HepG2 (cell line): Measurements from ENCODE around the gene NMRAL1. TPM values are rescaled to one million over a fixed set of nuclear protein-coding genes. Genes with fewer than 3 reads are reported as not detected.
A peak's percentile ranks its signal among the peaks of the same experiment; 100 is the strongest.

Source experiments
- ATM ChIP-seq: fragments of 450-650 bp; IDR thresholded peaks from 2 replicates; pipeline ENCODE4 v1.7.1; 2017; ENCODE audit warnings: mild to moderate bottlenecking, borderline replicate concordance
- BRF2 ChIP-seq: sonication (generic); formaldehyde crosslinking; IDR thresholded peaks from 2 replicates; pipeline ENCODE4 v1.8.1; 2022; ENCODE audit warnings: mild to moderate bottlenecking, missing genetic modification reagents
- E2F1 ChIP-seq: sonication (generic); formaldehyde crosslinking; IDR thresholded peaks from 2 replicates; pipeline ENCODE4 v1.5.0; 2020; ENCODE audit warnings: missing genetic modification reagents
- HNRNPL ChIP-seq: fragments of 200-400 bp; formaldehyde crosslinking; IDR thresholded peaks from 2 replicates; pipeline ENCODE4 v1.6.1; 2017; ENCODE audit warnings: mild to moderate bottlenecking, low read depth, low read length
- KLF6 ChIP-seq: IDR thresholded peaks from 2 replicates; pipeline ENCODE4 v1.8.0; 2016; ENCODE audit warnings: missing biosample characterization, missing genetic modification reagents
- MED8 ChIP-seq: sonication (generic); formaldehyde crosslinking; IDR thresholded peaks from 2 replicates; pipeline ENCODE4 v1.8.1; 2023; ENCODE audit warnings: mild to moderate bottlenecking, missing genetic modification reagents; ENCODE audit not compliant: insufficient replicate concordance
- ZNF431 ChIP-seq: sonication (generic); formaldehyde crosslinking; IDR thresholded peaks from 2 replicates; pipeline ENCODE4 v1.9.0; 2022; ENCODE audit warnings: missing genetic modification reagents, low read depth, mild to moderate bottlenecking, borderline replicate concordance
- ZNF552 ChIP-seq: sonication (generic); formaldehyde crosslinking; IDR thresholded peaks from 2 replicates; pipeline ENCODE4 v1.9.0; 2022; ENCODE audit warnings: missing genetic modification reagents, mild to moderate bottlenecking, borderline replicate concordance
- ZNF800 ChIP-seq: sonication (generic); formaldehyde crosslinking; IDR thresholded peaks from 2 replicates; pipeline ENCODE4 v1.4.0; 2020; ENCODE audit warnings: missing genetic modification reagents
- ZUFSP ChIP-seq: sonication (generic); formaldehyde crosslinking; IDR thresholded peaks from 2 replicates; pipeline ENCODE4 v1.9.0; 2021; ENCODE audit warnings: missing genetic modification reagents, mild to moderate bottlenecking, borderline replicate concordance
- polyA plus RNA-seq, 8 experiments: library from polyadenylated mRNA; depleted of rRNA in 3 of 8; stranded (reverse) in 7 of 8; unstranded in 1 of 8; fragments of >200 nt; fragmentation: Illumina TruSeq in 4 of 8; extraction: Trizol in 4 of 8; gene quantifications; 2 replicates each; pipeline versions ENCODE4 v1.2.1 to v1.2.3, GENCODE V29; 2011 to 2016; ENCODE audit warnings: low read depth in 4 of 8, missing spikeins in 1 of 8, mixed read lengths in 1 of 8; ENCODE audit not compliant: insufficient read depth in 1 of 8
- total RNA-seq, 5 experiments: library from RNA; depleted of rRNA; stranded (reverse); fragments of >200 nt; fragmentation: Illumina TruSeq; extraction: Trizol; gene quantifications; 2 replicates each; pipeline ENCODE4 v1.2.3, GENCODE V29; 2016; ENCODE audit warnings: low read depth in 1 of 5
- TF ChIP-seq, protein P1 (sequence below): sonication (generic); formaldehyde crosslinking; IDR thresholded peaks from 2 replicates; pipeline ENCODE4 v1.4.0; 2020; ENCODE audit warnings: missing genetic modification reagents, mild to moderate bottlenecking, borderline replicate concordance
- TF ChIP-seq, protein P2 (sequence below): sonication (generic); formaldehyde crosslinking; IDR thresholded peaks from 2 replicates; pipeline ENCODE4 v1.4.0; 2020; ENCODE audit warnings: mild to moderate bottlenecking, missing genetic modification reagents
- TF ChIP-seq, protein P3 (sequence below): sonication (generic); formaldehyde crosslinking; IDR thresholded peaks from 2 replicates; pipeline ENCODE4 v1.8.0; 2022; ENCODE audit warnings: missing genetic modification reagents, mild to moderate bottlenecking, moderate library complexity, borderline replicate concordance

The NMRAL1 gene
- total and polyA plus RNA-seq, 2 of the 13 experiments (the other 11 are each of a cell fraction or from before 2014, with no cell fraction given), result 30.8 to 33.1 TPM

DNA sequence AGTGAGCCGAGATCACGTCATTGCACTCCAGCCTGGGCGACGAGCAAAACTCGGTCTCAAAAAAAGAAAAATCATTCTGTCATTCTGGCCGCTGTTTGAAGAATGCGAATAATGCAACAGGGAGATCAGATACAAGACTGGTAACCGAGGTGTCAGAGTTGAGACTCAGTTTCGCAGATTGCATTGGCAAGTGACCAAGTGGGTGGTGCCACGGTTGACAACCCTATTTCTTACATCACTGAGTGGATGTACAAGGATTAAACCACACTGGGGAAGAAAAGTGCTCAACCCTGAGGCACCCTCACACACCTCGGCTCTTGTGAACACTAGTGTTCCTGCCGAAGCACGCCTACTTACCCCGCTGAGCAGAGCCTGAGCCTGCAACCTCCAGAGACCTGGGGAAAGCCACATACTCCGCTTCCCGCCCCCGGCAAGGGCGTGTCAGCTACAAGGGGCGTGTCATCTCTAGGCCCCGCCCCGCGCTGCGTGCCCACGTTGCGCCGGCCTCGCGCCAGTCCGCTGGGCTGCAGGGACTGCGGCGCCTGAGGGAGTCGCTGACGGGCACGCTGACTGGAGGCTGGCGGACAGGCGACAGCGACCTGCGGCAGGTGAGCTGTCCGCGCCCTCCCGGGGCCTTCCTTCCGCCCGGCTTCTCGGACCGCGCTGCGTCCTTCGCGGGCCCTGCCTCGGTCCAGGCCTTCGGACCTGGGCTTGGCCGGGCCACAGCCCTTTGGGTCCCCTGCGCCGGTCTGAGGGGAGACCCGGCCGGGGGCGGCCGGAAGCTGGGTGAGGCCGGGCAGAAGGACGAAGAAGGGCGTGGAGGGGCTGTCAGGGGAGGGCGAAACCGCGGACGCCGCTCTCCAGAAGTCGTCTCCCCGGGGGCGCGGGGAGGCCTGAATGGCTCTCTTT lies 1.7 kb upstream of the NMRAL1 start, which contains the start of gene HMOX2 (continued):
- TF ChIP-seq ZNF552 (CRISPR knock-in tag) (peak; percentile 91), KLF6 (CRISPR knock-in tag) (peak; percentile 86; the same call in 1 of the 2 replicates), ZNF431 (CRISPR knock-in tag) (peak; percentile 95), BRF2 (CRISPR knock-in tag) (no peak), MED8 (CRISPR knock-in tag) (peak; percentile 21), ATM (no peak), ZNF800 (CRISPR knock-in tag) (no peak; the same call in 1 of the 2 replicates), E2F1 (CRISPR knock-in tag) (peak; percentile 85), HNRNPL (no peak), ZUFSP (CRISPR knock-in tag) (no peak)
- TF ChIP-seq, protein P1, sequence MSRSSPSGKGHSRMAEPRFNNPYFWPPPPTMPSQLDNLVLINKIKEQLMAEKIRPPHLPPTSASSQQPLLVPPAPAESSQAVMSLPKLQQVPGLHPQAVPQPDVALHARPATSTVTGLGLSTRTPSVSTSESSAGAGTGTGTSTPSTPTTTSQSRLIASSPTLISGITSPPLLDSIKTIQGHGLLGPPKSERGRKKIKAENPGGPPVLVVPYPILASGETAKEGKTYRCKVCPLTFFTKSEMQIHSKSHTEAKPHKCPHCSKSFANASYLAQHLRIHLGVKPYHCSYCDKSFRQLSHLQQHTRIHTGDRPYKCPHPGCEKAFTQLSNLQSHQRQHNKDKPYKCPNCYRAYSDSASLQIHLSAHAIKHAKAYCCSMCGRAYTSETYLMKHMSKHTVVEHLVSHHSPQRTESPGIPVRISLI, result peak; percentile 37; the same call in 1 of the 2 replicates
- TF ChIP-seq, protein P2, sequence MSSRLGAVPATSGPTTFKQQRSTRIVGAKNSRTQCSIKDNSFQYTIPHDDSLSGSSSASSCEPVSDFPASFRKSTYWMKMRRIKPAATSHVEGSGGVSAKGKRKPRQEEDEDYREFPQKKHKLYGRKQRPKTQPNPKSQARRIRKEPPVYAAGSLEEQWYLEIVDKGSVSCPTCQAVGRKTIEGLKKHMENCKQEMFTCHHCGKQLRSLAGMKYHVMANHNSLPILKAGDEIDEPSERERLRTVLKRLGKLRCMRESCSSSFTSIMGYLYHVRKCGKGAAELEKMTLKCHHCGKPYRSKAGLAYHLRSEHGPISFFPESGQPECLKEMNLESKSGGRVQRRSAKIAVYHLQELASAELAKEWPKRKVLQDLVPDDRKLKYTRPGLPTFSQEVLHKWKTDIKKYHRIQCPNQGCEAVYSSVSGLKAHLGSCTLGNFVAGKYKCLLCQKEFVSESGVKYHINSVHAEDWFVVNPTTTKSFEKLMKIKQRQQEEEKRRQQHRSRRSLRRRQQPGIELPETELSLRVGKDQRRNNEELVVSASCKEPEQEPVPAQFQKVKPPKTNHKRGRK (CRISPR knock-in tag), result no peak; the same call in 1 of the 2 replicates
- TF ChIP-seq, protein P3, sequence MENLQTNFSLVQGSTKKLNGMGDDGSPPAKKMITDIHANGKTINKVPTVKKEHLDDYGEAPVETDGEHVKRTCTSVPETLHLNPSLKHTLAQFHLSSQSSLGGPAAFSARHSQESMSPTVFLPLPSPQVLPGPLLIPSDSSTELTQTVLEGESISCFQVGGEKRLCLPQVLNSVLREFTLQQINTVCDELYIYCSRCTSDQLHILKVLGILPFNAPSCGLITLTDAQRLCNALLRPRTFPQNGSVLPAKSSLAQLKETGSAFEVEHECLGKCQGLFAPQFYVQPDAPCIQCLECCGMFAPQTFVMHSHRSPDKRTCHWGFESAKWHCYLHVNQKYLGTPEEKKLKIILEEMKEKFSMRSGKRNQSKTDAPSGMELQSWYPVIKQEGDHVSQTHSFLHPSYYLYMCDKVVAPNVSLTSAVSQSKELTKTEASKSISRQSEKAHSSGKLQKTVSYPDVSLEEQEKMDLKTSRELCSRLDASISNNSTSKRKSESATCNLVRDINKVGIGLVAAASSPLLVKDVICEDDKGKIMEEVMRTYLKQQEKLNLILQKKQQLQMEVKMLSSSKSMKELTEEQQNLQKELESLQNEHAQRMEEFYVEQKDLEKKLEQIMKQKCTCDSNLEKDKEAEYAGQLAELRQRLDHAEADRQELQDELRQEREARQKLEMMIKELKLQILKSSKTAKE (CRISPR knock-in tag), result peak; percentile 37; the same call in 1 of the 2 replicates
